ENCODE results near the gene AK5.

GRCh38 chr1:77539519-77540142 is 257.8 kb downstream of the AK5 start:
- TF ChIP-seq POLR2A (IDR thresholded peaks at IDR 0.05) = no peak
- TF ChIP-seq CTCF (IDR thresholded peaks at IDR 0.05) = no peak
- TF ChIP-seq EP300 (IDR thresholded peaks at IDR 0.05) = no peak

Measured in ovary (tissue), 3 donors.